ENCODE results near the gene MRI1.
A peak's percentile ranks its signal among the peaks of the same experiment; 100 is the strongest.

Gene MRI1

GRCh38 chr19:13764101-13764807 is at the start of gene MRI1:
Gene MRI1, plus strand, starts transcription at chr19:13764522. Its CDS starts 67 bp downstream, at chr19:13764589.
- ChIA-PET POLR2A (ENCODE audit: low non-redundant PET) (interaction anchor here (0.7 to 1.1 kb wide), 3 partner anchors 15 to 70 kb away, joined by 3 to 6 read pairs (median 5); a partner anchor contains a TSS), CTCF (interaction anchor here (1.6 kb wide), 1 partner anchor 13 kb away, joined by 4 read pairs; no protein-coding TSS in a partner anchor)
- TF ChIP-seq CTCF (conservative IDR thresholded peaks at IDR 0.05; ENCODE audit: low read depth), result no peak
- H3K27ac ChIP-seq, result peak within 1 kb of the TSS; percentile 80
- peak; percentile 81 for DNase-seq (ENCODE audit: low spot score)

- no peak overlapping the region for H3K27ac ChIP-seq
- CTCF ChIA-PET, result no interaction called here
- POLR2A ChIA-PET (ENCODE audit: low non-redundant PET), result no interaction called here
- TF ChIP-seq CTCF (conservative IDR thresholded peaks at IDR 0.05; ENCODE audit: low read depth), result no peak
- no peak for DNase-seq (ENCODE audit: low spot score)
These were observed 47.1 kb upstream of the MRI1 start for GRCh38 chr19:13717194-13717643.

- DNase-seq (ENCODE audit: low spot score), result peak; percentile 36
- POLR2A ChIA-PET (ENCODE audit: low non-redundant PET), result no interaction called here
- CTCF ChIA-PET, result interaction anchor here (0.7 kb wide), 2 partner anchors 113 to 662 kb away, joined by 4 read pairs; no protein-coding TSS in a partner anchor
These were observed 45.6 kb upstream of the MRI1 start for GRCh38 chr19:13718733-13719132.

GRCh38 chr19:13722146-13722545 is 42.2 kb upstream of the MRI1 start:
- ChIA-PET CTCF (interaction anchor here (0.6 to 2.4 kb wide), 4 partner anchors 8 to 754 kb away, joined by 5 to 12 read pairs (median 6); no protein-coding TSS in a partner anchor), POLR2A (ENCODE audit: low non-redundant PET) (no interaction called here)
- no peak for TF ChIP-seq CTCF (conservative IDR thresholded peaks at IDR 0.05; ENCODE audit: low read depth)
- no peak for DNase-seq (ENCODE audit: low spot score)
- H3K27ac ChIP-seq, result no peak overlapping the region

More at GRCh38 chr19:13718733-13719132, 45.6 kb upstream of the MRI1 start:
- H3K27ac ChIP-seq, result no peak overlapping the region
- no peak for TF ChIP-seq CTCF (conservative IDR thresholded peaks at IDR 0.05; ENCODE audit: low read depth)

- H3K27ac ChIP-seq, result no peak overlapping the region
- ChIA-PET CTCF (interaction anchor here (0.8 kb wide), 1 partner anchor 100 kb away, joined by 3 read pairs; no protein-coding TSS in a partner anchor), POLR2A (ENCODE audit: low non-redundant PET) (no interaction called here)
- DNase-seq (ENCODE audit: low spot score), result no peak
- no peak for TF ChIP-seq CTCF (conservative IDR thresholded peaks at IDR 0.05; ENCODE audit: low read depth)
These were observed 41.1 kb upstream of the MRI1 start for GRCh38 chr19:13723206-13723605.

GRCh38 chr19:13726323-13726722 is 38.0 kb upstream of the MRI1 start:
- no peak for TF ChIP-seq CTCF (conservative IDR thresholded peaks at IDR 0.05; ENCODE audit: low read depth)
- no peak overlapping the region for H3K27ac ChIP-seq
- ChIA-PET POLR2A (ENCODE audit: low non-redundant PET) (interaction anchor here (0.6 to 0.7 kb wide), 2 partner anchors 10 to 109 kb away, joined by 3 to 9 read pairs; no protein-coding TSS in a partner anchor), CTCF (interaction anchor here (0.6 to 0.8 kb wide), 2 partner anchors 78 to 98 kb away, joined by 3 to 4 read pairs; no protein-coding TSS in a partner anchor)
- no peak for DNase-seq (ENCODE audit: low spot score)

Measured in RWPE1 (cell line).